HepG2 (cell line): ENCODE data around the gene ANKRD31.

Source experiments
- ARHGAP35 ChIP-seq: sonication (generic); formaldehyde crosslinking; IDR thresholded peaks from 2 replicates; pipeline ENCODE4 v1.9.0; 2022; ENCODE audit warnings: mild to moderate bottlenecking, inconsistent platforms, moderate library complexity, missing genetic modification reagents, borderline replicate concordance
- ATF1 ChIP-seq: IDR thresholded peaks from 2 replicates; pipeline ENCODE4 v1.6.1; 2016; ENCODE audit warnings: mild to moderate bottlenecking, control low read depth
- BHLHE40 ChIP-seq: IDR thresholded peaks from 2 replicates; pipeline ENCODE4 v1.6.1; 2011; ENCODE audit warnings: low read length, improper control_type of control experiment

DNA sequence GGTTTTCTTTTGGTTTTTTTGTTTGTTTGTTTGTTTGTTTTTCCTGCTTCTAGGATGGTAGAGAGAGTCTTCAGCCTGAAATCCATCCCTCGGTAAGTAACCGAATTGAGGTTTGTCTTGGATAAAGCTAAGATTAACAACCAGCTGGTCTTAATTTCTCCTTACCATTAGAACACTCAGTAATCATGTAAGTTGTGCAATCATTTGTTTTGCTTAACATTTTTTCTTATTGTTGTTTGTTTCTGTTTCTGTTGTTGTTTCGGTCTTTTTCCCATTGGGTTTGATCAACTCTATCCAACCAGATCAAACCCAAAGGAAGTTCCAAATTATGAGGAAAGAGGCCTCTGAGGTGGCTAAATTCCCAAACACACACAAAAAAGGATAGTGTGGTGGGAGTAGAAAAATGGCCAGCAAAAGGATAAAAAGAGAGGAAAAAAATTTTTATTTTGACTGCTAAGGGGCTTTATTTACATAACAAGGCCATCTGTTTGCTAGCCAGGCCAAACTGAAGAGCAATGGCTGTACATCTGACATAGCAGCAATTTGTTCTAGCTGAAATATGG, 49.6 kb upstream of the ANKRD31 start:
- TF ChIP-seq ARHGAP35 (CRISPR knock-in tag) = no peak
- TF ChIP-seq BHLHE40 = no peak
- TF ChIP-seq ATF1 (CRISPR knock-in tag) = no peak
